Loucy (cell line): ENCODE measurements around the gene DNAL4.

ENCODE experiments used
- EZH2phosphoT487 ChIP-seq: fragments of 200-600 bp; IDR thresholded peaks from 2 replicates; pipeline ENCODE4 v1.6.1; 2018; ENCODE audit warnings: antibody characterized with exemption, mild to moderate bottlenecking, moderate library complexity, borderline replicate concordance
- TF ChIP-seq, protein P1 (sequence below): fragments of 200-600 bp; sonication (generic); conservative IDR thresholded peaks from 2 replicates; pipeline ENCODE4 v1.5.1; 2014; ENCODE audit warnings: mild to moderate bottlenecking, antibody characterized with exemption, low read length

DNA sequence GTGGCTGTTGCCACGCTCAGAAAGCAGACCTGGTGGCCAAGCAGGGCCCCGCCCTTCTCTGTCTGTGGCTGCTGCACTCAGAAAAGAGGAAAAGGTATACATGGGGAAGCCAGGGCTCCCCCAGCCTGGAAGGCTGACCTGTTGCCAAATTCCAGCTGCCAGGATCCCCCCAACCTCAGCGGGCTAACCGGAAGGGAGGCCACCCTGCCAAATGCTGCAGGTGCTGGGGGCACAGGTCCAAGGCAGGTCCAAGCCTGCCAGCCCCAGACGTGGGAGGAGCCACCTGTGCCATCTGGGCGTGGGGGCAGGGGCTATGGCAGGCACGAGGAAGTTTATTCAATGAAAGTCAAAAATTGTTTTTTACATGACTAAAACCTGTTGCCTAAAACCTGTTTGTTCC, 47.3 kb upstream of the DNAL4 start:
- TF ChIP-seq, protein P1, sequence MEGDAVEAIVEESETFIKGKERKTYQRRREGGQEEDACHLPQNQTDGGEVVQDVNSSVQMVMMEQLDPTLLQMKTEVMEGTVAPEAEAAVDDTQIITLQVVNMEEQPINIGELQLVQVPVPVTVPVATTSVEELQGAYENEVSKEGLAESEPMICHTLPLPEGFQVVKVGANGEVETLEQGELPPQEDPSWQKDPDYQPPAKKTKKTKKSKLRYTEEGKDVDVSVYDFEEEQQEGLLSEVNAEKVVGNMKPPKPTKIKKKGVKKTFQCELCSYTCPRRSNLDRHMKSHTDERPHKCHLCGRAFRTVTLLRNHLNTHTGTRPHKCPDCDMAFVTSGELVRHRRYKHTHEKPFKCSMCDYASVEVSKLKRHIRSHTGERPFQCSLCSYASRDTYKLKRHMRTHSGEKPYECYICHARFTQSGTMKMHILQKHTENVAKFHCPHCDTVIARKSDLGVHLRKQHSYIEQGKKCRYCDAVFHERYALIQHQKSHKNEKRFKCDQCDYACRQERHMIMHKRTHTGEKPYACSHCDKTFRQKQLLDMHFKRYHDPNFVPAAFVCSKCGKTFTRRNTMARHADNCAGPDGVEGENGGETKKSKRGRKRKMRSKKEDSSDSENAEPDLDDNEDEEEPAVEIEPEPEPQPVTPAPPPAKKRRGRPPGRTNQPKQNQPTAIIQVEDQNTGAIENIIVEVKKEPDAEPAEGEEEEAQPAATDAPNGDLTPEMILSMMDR = no peak
- TF ChIP-seq EZH2phosphoT487 = no peak
